Vagina (tissue), 2 donors: ENCODE data around the gene CENPH.

Experiments
- CTCF ChIP-seq, 3 experiments: fragments of 450-650 bp in 2 of 3; fragments of 200-600 bp in 1 of 3; sonication (generic) in 1 of 3; IDR thresholded peaks; one replicate each; pipeline ENCODE4 v1.5.1; 2017 to 2019; ENCODE audit warnings: antibody characterized with exemption in 3 of 3, mild to moderate bottlenecking in 2 of 3, moderate library complexity in 2 of 3
- POLR2A ChIP-seq, 2 donors: fragments of 450-650 bp; IDR thresholded peaks; one replicate each; pipeline ENCODE4 v1.6.1; 2017; ENCODE audit warnings: antibody characterized with exemption in 2 of 2, mild to moderate bottlenecking in 2 of 2, moderate library complexity in 2 of 2
- POLR2AphosphoS5 ChIP-seq, 2 donors: sonication (generic); formaldehyde crosslinking; IDR thresholded peaks; one replicate each; pipeline ENCODE4 v1.9.0; 2017; ENCODE audit warnings: antibody characterized with exemption in 2 of 2, mild to moderate bottlenecking in 2 of 2, low read depth in 1 of 2; ENCODE audit not compliant: insufficient read depth in 1 of 2

- TF ChIP-seq CTCF (IDR thresholded peaks at IDR 0.05) (no peak), POLR2AphosphoS5 (IDR thresholded peaks at IDR 0.05; ENCODE audit: insufficient read depth in 1 of 2, low read depth in 1 of 2) (no peak), POLR2A (IDR thresholded peaks at IDR 0.05) (no peak)
Observed at GRCh38 chr5:69167929-69168328, 21.5 kb upstream of the CENPH start.
